ENCODE results near the gene ACTR5.
A peak's percentile ranks its signal among the peaks of the same experiment; 100 is the strongest.

Gene ACTR5

DNA sequence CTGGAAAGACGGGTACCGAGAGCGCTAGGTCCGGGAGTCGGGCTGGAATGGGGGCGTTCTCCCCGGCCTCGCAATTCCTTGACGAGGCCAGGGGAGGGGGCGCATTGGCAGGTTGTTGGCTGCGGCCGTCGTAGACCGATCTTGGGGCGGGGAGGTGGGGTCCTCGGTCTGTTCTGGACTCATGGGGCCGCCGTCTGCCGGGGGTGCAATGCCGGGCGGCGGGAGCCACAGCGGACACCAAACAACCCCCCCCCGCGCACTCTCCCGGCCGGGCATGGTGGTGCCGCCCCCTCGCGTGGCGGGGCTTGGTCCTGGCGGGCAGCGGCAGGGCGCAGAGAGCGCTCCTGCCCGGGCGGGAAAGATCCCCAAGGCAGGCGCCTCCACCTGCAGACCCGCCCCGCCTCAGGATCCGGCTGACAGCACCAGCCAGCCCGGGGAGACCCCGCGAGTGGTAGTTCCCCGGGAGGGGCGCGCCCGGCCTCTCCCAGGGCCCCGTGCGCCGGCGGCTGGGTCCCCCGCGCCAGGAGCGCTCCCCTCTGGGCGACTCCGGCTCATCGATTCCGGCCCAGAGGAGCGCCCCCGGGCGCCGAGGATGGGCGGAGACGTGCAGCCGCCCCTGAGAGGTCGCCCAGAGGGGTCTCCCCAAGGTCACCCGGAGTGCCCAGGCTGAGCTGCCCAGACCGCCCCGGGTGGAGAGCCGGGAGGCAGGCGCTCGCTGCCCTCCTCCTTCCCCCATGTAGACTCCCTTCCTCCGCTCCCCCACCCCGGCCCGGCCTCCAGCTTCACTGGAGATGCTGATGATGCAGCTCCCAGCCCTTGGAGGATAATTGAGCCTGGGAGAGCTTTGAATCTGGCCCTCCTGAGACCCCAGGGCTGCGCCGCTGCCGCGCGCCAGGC lies 57.9 kb downstream of the ACTR5 start:
- Histone ChIP-seq H3K4me1 (ENCODE audit: insufficient read depth, poor library complexity, severe bottlenecking) (no peaks in the 10 kb centered on the region), H3K27ac (ENCODE audit: poor library complexity, severe bottlenecking) (no peak overlapping the region), H3K36me3 (ENCODE audit: low read depth) (no peaks in the 10 kb centered on the region), H3K9me3 (ENCODE audit: severe bottlenecking) (no peaks in the 10 kb centered on the region), H3K4me3 (ENCODE audit: severe bottlenecking) (peak overlapping the region; percentile 34), H3K27me3 (ENCODE audit: insufficient read depth, poor library complexity, severe bottlenecking) (peaks cover 48% of the 10 kb centered on the region)
- DNase-seq (ENCODE audit: low spot score) (peak; percentile 81), ATAC-seq (ENCODE audit: low read depth) (peak; percentile 71)
- TF ChIP-seq, protein P1, sequence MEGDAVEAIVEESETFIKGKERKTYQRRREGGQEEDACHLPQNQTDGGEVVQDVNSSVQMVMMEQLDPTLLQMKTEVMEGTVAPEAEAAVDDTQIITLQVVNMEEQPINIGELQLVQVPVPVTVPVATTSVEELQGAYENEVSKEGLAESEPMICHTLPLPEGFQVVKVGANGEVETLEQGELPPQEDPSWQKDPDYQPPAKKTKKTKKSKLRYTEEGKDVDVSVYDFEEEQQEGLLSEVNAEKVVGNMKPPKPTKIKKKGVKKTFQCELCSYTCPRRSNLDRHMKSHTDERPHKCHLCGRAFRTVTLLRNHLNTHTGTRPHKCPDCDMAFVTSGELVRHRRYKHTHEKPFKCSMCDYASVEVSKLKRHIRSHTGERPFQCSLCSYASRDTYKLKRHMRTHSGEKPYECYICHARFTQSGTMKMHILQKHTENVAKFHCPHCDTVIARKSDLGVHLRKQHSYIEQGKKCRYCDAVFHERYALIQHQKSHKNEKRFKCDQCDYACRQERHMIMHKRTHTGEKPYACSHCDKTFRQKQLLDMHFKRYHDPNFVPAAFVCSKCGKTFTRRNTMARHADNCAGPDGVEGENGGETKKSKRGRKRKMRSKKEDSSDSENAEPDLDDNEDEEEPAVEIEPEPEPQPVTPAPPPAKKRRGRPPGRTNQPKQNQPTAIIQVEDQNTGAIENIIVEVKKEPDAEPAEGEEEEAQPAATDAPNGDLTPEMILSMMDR (IDR thresholded peaks at IDR 0.05; ENCODE audit: poor library complexity, severe bottlenecking): peak; percentile 41

DNA sequence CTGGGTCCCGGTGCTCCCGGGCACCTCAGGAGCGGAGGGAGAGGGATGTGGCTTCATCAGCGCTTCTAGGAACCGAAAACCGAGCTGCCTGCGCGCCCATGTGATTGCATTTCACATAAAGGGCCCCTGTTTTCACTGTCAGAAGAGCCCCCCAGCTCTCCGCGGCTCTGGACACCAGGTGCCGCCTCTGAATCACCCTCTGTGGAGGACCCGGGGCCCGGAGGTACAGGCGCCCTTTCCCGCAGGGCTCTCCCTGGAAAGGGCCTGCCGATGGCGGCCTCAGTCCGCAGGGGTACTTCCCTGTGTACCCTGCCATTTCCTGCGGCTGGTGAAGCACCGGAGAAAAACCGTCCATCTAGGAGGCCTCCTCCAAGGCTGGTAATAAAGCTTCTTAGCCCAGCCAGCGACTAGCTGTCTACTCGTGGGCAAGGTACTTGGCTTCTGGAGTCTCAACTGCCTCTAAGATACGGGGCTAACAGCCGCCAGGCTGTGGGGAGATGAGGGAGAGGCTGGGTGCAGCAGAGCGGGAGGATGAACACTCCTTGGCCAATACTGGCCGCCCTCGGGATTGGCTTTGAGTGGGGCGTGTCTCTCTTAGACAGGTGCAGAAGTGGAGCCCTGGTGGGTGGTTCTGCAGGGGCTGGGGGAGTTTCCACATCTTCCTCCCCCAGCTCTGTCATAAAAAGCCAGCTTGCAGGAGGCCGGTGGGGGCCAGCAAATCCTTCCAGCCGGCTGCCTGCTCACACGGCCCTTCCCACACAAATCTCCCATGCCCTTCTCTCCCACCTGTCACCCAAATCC lies 58.8 kb downstream of the ACTR5 start:
- peak overlapping the region; percentile 34 for H3K4me3 ChIP-seq (ENCODE audit: severe bottlenecking)
- H3K4me1 ChIP-seq (ENCODE audit: insufficient read depth, poor library complexity, severe bottlenecking): no peaks in the 10 kb centered on the region
- peak; percentile 3; the same call in 2 of the 3 replicates for ATAC-seq (ENCODE audit: low read depth)
- TF ChIP-seq, protein P1 (IDR thresholded peaks at IDR 0.05; ENCODE audit: poor library complexity, severe bottlenecking): no peak
- peaks cover 48% of the 10 kb centered on the region for H3K27me3 ChIP-seq (ENCODE audit: insufficient read depth, poor library complexity, severe bottlenecking)
- H3K27ac ChIP-seq (ENCODE audit: poor library complexity, severe bottlenecking): no peak overlapping the region
- DNase-seq (ENCODE audit: low spot score): no peak
- H3K36me3 ChIP-seq (ENCODE audit: low read depth): no peaks in the 10 kb centered on the region
- H3K9me3 ChIP-seq (ENCODE audit: severe bottlenecking): no peaks in the 10 kb centered on the region

DNA sequence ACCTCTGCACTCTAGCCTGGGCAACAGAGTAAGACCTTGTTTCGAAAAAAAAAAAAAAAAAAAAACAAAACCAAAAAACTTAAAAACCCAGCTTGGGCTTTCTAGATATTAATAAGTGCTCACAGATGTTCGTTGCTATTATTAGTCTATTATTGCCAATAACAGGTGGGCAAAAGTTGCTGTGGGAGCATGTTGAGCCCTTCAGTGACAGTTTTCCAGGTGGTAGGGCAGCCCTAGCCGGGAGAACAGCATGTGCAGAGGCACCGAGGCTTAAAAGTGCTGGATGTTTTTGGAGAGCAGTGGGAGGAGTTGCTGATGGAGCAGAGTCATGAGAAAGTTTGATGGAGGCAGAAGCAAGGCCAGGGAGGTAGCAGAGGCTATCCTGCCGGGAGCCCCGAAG lies 61.7 kb downstream of the ACTR5 start:
- Histone ChIP-seq H3K4me1 (ENCODE audit: insufficient read depth, poor library complexity, severe bottlenecking) (no peaks in the 10 kb centered on the region), H3K4me3 (ENCODE audit: severe bottlenecking) (no peak overlapping the region), H3K27ac (ENCODE audit: poor library complexity, severe bottlenecking) (no peak overlapping the region), H3K27me3 (ENCODE audit: insufficient read depth, poor library complexity, severe bottlenecking) (peaks cover 47% of the 10 kb centered on the region), H3K36me3 (ENCODE audit: low read depth) (no peaks in the 10 kb centered on the region), H3K9me3 (ENCODE audit: severe bottlenecking) (no peaks in the 10 kb centered on the region)
- no peak for ATAC-seq (ENCODE audit: low read depth)
- TF ChIP-seq, protein P1 (IDR thresholded peaks at IDR 0.05; ENCODE audit: poor library complexity, severe bottlenecking): no peak
- peak; percentile 55 for DNase-seq (ENCODE audit: low spot score)

DNA sequence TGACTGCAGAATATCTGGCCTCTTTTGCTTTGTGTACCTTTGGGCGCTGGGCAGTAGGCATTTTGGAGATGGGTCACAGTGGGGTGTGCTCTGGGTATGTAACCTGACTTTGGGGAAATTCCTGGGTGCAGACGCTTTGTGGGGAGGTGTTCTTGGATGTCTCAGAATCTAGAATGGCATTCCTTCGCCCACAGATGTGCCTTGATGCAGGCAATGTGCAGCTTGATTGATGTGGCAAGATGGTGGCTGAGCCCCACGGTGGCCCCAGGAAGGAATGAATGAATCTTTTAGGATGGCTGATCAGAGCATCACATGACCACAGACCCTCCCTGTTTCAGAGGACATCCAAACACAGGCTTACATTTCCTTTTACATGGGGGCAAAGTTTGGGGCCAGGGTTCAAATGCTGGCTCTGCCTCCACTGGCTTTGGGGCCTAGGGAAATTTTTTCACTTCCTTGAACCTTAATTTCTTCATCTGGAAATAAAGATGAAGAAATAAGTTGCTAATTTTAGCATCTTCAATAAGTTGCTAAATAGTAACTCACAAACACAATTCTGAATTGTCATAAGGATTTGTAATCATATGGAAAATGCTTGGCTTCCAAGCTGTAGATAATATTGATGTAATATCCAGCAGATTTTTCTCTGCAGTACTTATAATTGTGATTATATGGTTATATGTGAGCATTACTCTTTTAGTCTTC lies 62.8 kb downstream of the ACTR5 start:
- H3K27ac ChIP-seq (ENCODE audit: poor library complexity, severe bottlenecking): no peak overlapping the region
- no peaks in the 10 kb centered on the region for H3K36me3 ChIP-seq (ENCODE audit: low read depth)
- no peak for ATAC-seq (ENCODE audit: low read depth)
- no peaks in the 10 kb centered on the region for H3K4me1 ChIP-seq (ENCODE audit: insufficient read depth, poor library complexity, severe bottlenecking)
- H3K27me3 ChIP-seq (ENCODE audit: insufficient read depth, poor library complexity, severe bottlenecking): peaks cover 39% of the 10 kb centered on the region
- H3K9me3 ChIP-seq (ENCODE audit: severe bottlenecking): no peaks in the 10 kb centered on the region
- TF ChIP-seq, protein P1 (IDR thresholded peaks at IDR 0.05; ENCODE audit: poor library complexity, severe bottlenecking): no peak
- H3K4me3 ChIP-seq (ENCODE audit: severe bottlenecking): no peak overlapping the region
- DNase-seq (ENCODE audit: low spot score): peak; percentile 46
